ENCODE data around the gene CD209. TPM values are rescaled to one million over a fixed set of nuclear protein-coding genes. Genes with fewer than 3 reads are reported as not detected.

CD209 gene
- total and polyA plus RNA-seq, 9 of the 15 experiments (the other 6 are each of a cell fraction or from before 2014, with no cell fraction given), result 0.01 TPM; not detected in 8

DNA sequence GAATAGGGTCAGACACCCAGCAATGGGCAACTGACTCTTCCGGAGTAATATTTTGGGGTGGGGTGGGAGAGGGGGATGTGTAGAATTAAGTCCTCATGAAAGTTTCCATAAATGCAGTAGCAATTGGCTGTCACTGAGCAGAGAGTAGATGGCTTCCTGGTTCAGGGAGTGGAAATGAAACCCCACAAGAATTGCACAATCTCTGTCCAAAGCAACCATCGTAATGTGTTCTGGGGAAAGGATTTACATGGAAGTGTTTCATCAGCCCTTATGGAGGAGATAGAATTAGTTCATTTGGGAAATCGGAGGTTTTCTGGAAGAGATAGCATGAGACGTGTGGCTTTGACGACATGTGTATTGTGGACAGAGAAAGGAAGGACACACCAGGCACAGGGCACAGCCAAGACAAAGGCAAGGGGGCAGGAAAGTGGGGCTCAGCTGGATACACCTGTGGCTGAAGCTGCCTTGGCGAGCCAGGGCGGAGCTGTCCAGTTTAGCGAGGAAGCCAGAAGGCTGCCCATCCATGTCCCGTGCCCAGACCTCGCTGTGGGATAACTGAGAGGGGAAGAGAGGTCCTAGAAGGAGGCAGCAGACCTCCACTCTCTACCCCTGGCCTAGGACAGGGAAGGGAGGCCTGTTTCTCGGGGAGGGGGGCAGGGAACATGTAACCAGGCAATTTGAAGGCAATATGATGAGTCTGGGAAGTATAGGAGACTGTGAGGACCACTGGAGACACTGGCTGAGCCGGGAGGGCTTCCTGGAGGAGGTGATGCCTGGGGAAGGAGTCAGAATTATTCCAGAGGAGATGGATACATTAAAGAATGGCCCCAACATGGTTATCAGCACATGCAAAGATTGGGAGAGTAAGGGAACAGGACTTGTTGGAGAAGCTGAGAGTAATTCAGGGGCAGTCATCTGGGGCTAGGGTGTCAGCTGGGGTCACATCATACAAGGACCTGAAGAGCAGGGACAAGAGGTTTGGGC is 12.8 kb downstream of the CD209 start (continued):
- TF ChIP-seq ZBTB7A (IDR thresholded peaks at IDR 0.05; ENCODE audit: borderline replicate concordance, control insufficient read depth, low read depth, low read length) (no peak), ATF1 (CRISPR knock-in tag; IDR thresholded peaks at IDR 0.05) (no peak), ATF1 (tag; IDR thresholded peaks at IDR 0.05) (no peak)

DNA sequence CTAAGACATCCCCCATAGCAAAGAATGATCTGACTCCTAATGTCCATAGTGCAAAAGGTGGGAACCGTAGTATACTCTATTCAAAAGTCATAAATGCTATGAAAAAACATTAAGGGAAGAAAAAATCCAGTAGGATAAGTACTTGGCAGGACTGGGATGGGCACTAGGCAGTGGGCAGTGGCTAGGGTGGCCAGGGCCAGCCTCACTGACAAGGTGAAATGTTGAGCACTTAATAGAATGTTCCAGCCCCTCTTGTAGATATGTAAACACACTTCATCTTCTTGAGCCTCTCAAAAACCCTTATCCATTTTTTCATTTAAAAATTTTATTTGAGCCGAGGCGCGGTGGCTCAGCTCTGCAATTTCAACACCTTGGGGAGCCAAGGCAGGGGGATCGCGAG is 14.0 kb downstream of the CD209 start:
- in situ Hi-C loops (cut with MboI) (no loop called here), intact Hi-C loops (cut with micrococcal nuclease) (no loop called here)
- no TSS peak for BruUV-seq (replicated peaks)
- H3K27me3 ChIP-seq (ENCODE audit: control insufficient read depth in 2 of 2, insufficient read depth in 2 of 2, low read length in 2 of 2), result peaks cover 13 to 34% of the 10 kb centered on the region in 2 experiments; a peak in 4 of 5 replicates
- H3K27ac ChIP-seq (ENCODE audit: extremely low read depth, low read depth, low read length), result no peak overlapping the region
- H3K9me3 ChIP-seq (replicated peaks; ENCODE audit: control insufficient read depth, insufficient read depth, low read depth, low read length), result no peaks in the 10 kb centered on the region
- peaks cover 0 to 20% of the 10 kb centered on the region in 2 experiments; a peak in 2 of 5 replicates for H3K4me1 ChIP-seq (replicated peaks in 1 of 2; ENCODE audit: control insufficient read depth in 2 of 2, insufficient read depth in 2 of 2, low read length in 2 of 2)
- 0 out of 2 replicates have a peak, but pooled peaks cover 3% of the 10 kb centered on the region for H4K20me1 ChIP-seq (replicated peaks; ENCODE audit: control insufficient read depth, insufficient read depth, low read length)
- WGBS (ENCODE audit: insufficient coverage, low coverage, missing lambda C conversion rate), result 4% methylated on average over 6 of the region's 6 CpGs
- ATAC-seq, result no peak
- no peak overlapping the region for H3K4me3 ChIP-seq
- no peak overlapping the region for H2AFZ ChIP-seq (ENCODE audit: low read depth, low read length)
- no peaks in the 10 kb centered on the region for H3K36me3 ChIP-seq (ENCODE audit: control insufficient read depth, insufficient read depth, low read length)
- TF ChIP-seq ZNF121 (CRISPR knock-in tag; conservative IDR thresholded peaks at IDR 0.05), result 0 out of 2 replicates have a peak, but pooled peaks have one; percentile 41
- TF ChIP-seq, protein P1, sequence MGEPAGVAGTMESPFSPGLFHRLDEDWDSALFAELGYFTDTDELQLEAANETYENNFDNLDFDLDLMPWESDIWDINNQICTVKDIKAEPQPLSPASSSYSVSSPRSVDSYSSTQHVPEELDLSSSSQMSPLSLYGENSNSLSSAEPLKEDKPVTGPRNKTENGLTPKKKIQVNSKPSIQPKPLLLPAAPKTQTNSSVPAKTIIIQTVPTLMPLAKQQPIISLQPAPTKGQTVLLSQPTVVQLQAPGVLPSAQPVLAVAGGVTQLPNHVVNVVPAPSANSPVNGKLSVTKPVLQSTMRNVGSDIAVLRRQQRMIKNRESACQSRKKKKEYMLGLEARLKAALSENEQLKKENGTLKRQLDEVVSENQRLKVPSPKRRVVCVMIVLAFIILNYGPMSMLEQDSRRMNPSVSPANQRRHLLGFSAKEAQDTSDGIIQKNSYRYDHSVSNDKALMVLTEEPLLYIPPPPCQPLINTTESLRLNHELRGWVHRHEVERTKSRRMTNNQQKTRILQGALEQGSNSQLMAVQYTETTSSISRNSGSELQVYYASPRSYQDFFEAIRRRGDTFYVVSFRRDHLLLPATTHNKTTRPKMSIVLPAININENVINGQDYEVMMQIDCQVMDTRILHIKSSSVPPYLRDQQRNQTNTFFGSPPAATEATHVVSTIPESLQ (CRISPR knock-in tag; IDR thresholded peaks at IDR 0.05), result no peak
- no peak overlapping the region for H3K9ac ChIP-seq (ENCODE audit: insufficient read depth in 1 of 2, low read depth in 2 of 2, low read length in 2 of 2)
- H3K9me1 ChIP-seq (ENCODE audit: control insufficient read depth, insufficient read depth, low read length), result no peaks in the 10 kb centered on the region
- no peak for DNase-seq (ENCODE audit: extremely low read depth in 1 of 4, low spot score in 3 of 4)
- no peaks in the 10 kb centered on the region for H3K79me2 ChIP-seq (ENCODE audit: control insufficient read depth, insufficient read depth, low read length)
- no peak for FAIRE-seq
- CTCF ChIA-PET (ENCODE audit: low intra/inter-chr PET ratio), result no interaction called here
- H3K4me2 ChIP-seq (ENCODE audit: insufficient read depth, low read length), result no peak overlapping the region
- POLR2A ChIA-PET, result no interaction called here

Data from K562 (cell line).